Jurkat, Clone E6-1 (cell line): ENCODE results near the gene ABHD5.

Source experiments
- DNase-seq: peaks from one replicate; pipeline ENCODE4 v3.0.0-alpha.2; 2011; ENCODE audit warnings: low read depth, low spot score
- H3K4me3 ChIP-seq: 2 replicates; pipeline ENCODE4 v1.5.1; 2011; ENCODE audit warnings: mild to moderate bottlenecking, low read length, control low read depth, moderate library complexity

The ABHD5 gene

GRCh38 chr3:43769097-43769884 is 78.6 kb downstream of the ABHD5 start:
- no peak overlapping the region for H3K4me3 ChIP-seq
- peak; percentile 54 for DNase-seq

GRCh38 chr3:43769885-43770425 is 79.2 kb downstream of the ABHD5 start:
- DNase-seq = no peak
- H3K4me3 ChIP-seq = no peak overlapping the region

- H3K4me3 ChIP-seq = no peak overlapping the region
- DNase-seq = no peak
Observed at GRCh38 chr3:43770426-43771103, 79.8 kb downstream of the ABHD5 start.

GRCh38 chr3:43771610-43772009 is 80.9 kb downstream of the ABHD5 start:
- no peak overlapping the region for H3K4me3 ChIP-seq
- no peak for DNase-seq

GRCh38 chr3:43773273-43774094 is 82.7 kb downstream of the ABHD5 start:
- DNase-seq = no peak
- no peak overlapping the region for H3K4me3 ChIP-seq

- H3K4me3 ChIP-seq = no peak overlapping the region
- no peak for DNase-seq
Observed at GRCh38 chr3:43774799-43775198, 84.1 kb downstream of the ABHD5 start.

- DNase-seq = no peak
- no peak overlapping the region for H3K4me3 ChIP-seq
Observed at GRCh38 chr3:43776101-43776500, 85.4 kb downstream of the ABHD5 start.

- DNase-seq = no peak
- H3K4me3 ChIP-seq = no peak overlapping the region
Observed at GRCh38 chr3:43779850-43780249, 89.1 kb downstream of the ABHD5 start.

GRCh38 chr3:43782541-43782940 is 91.8 kb downstream of the ABHD5 start:
- no peak overlapping the region for H3K4me3 ChIP-seq
- DNase-seq = no peak
